ENCODE data around the gene NPHP4.
"Not testable (repeated sequence)": the region's sequence is repeated elsewhere in the genome, so short reads cannot be mapped to it uniquely, and the experiment has no call there.

The NPHP4 gene

GRCh38 chr1:6023346-6023745 lies 31.1 kb upstream of the NPHP4 start:
- no peak for DNase-seq (ENCODE audit: low read depth, low spot score)
- no peaks in the 10 kb centered on the region for H3K9me3 ChIP-seq (ENCODE audit: insufficient read depth, low read length)
- no peaks in the 10 kb centered on the region for H3K4me1 ChIP-seq (ENCODE audit: insufficient read depth, insufficient read length)

GRCh38 chr1:6022193-6022592 lies 30.0 kb upstream of the NPHP4 start:
- H3K4me1 ChIP-seq (ENCODE audit: insufficient read depth, insufficient read length), result no peaks in the 10 kb centered on the region
- H3K9me3 ChIP-seq (ENCODE audit: insufficient read depth, low read length), result no peaks in the 10 kb centered on the region
- no peaks in the 10 kb centered on the region for H3K36me3 ChIP-seq (ENCODE audit: insufficient read depth, insufficient read length, low read length)
- H3K4me3 ChIP-seq (ENCODE audit: insufficient read length, low read depth), result no peak overlapping the region
- TF ChIP-seq YY1 (IDR thresholded peaks at IDR 0.05; ENCODE audit: insufficient read depth, insufficient read length) (no peak), SUZ12 (IDR thresholded peaks at IDR 0.05; ENCODE audit: extremely low read depth, insufficient read depth, insufficient read length) (no peak), ZNF274 (IDR thresholded peaks at IDR 0.05; ENCODE audit: low read depth, low read length) (no peak)
- no peak overlapping the region for H3K9ac ChIP-seq (ENCODE audit: insufficient read length, low read depth)
- H3K27me3 ChIP-seq (ENCODE audit: insufficient read depth, insufficient read length), result no peaks in the 10 kb centered on the region
- no peak for DNase-seq (ENCODE audit: low read depth, low spot score)

More at GRCh38 chr1:6023346-6023745, 31.1 kb upstream of the NPHP4 start:
- Histone ChIP-seq H3K9ac (ENCODE audit: insufficient read length, low read depth) (no peak overlapping the region), H3K36me3 (ENCODE audit: insufficient read depth, insufficient read length, low read length) (no peaks in the 10 kb centered on the region), H3K4me3 (ENCODE audit: insufficient read length, low read depth) (no peak overlapping the region), H3K27me3 (ENCODE audit: insufficient read depth, insufficient read length) (no peaks in the 10 kb centered on the region)
- TF ChIP-seq SUZ12 (IDR thresholded peaks at IDR 0.05; ENCODE audit: extremely low read depth, insufficient read depth, insufficient read length) (no peak), ZNF274 (IDR thresholded peaks at IDR 0.05; ENCODE audit: low read depth, low read length) (no peak), YY1 (IDR thresholded peaks at IDR 0.05; ENCODE audit: insufficient read depth, insufficient read length) (no peak)

- Histone ChIP-seq H3K4me3 (ENCODE audit: insufficient read length, low read depth) (no peak overlapping the region), H3K27me3 (ENCODE audit: insufficient read depth, insufficient read length) (no peaks in the 10 kb centered on the region), H3K36me3 (ENCODE audit: insufficient read depth, insufficient read length, low read length) (no peaks in the 10 kb centered on the region), H3K9me3 (ENCODE audit: insufficient read depth, low read length) (no peaks in the 10 kb centered on the region), H3K4me1 (ENCODE audit: insufficient read depth, insufficient read length) (no peaks in the 10 kb centered on the region), H3K9ac (ENCODE audit: insufficient read length, low read depth) (no peak overlapping the region)
- DNase-seq (ENCODE audit: low read depth, low spot score), result no peak
- no peak for TF ChIP-seq SUZ12 (IDR thresholded peaks at IDR 0.05; ENCODE audit: extremely low read depth, insufficient read depth, insufficient read length)
- no peak for TF ChIP-seq YY1 (IDR thresholded peaks at IDR 0.05; ENCODE audit: insufficient read depth, insufficient read length)
- TF ChIP-seq ZNF274 (IDR thresholded peaks at IDR 0.05; ENCODE audit: low read depth, low read length), result no peak
Observed at GRCh38 chr1:6019166-6019845, 27.1 kb upstream of the NPHP4 start.

- H3K9ac ChIP-seq (ENCODE audit: insufficient read length, low read depth); H3K4me3 ChIP-seq (ENCODE audit: insufficient read length, low read depth); DNase-seq (ENCODE audit: low read depth, low spot score); H3K27me3 ChIP-seq (ENCODE audit: insufficient read depth, insufficient read length); H3K9me3 ChIP-seq (ENCODE audit: insufficient read depth, low read length); H3K4me1 ChIP-seq (ENCODE audit: insufficient read depth, insufficient read length); H3K36me3 ChIP-seq (ENCODE audit: insufficient read depth, insufficient read length, low read length): not testable (repeated sequence)
Observed at GRCh38 chr1:6017654-6018053, 25.4 kb upstream of the NPHP4 start.

GRCh38 chr1:6016191-6016865 lies 24.1 kb upstream of the NPHP4 start:
- Histone ChIP-seq H3K9ac (ENCODE audit: insufficient read length, low read depth) (no peak overlapping the region), H3K27me3 (ENCODE audit: insufficient read depth, insufficient read length) (no peaks in the 10 kb centered on the region), H3K4me1 (ENCODE audit: insufficient read depth, insufficient read length) (no peaks in the 10 kb centered on the region), H3K36me3 (ENCODE audit: insufficient read depth, insufficient read length, low read length) (no peaks in the 10 kb centered on the region), H3K9me3 (ENCODE audit: insufficient read depth, low read length) (no peaks in the 10 kb centered on the region), H3K4me3 (ENCODE audit: insufficient read length, low read depth) (no peak overlapping the region)
- TF ChIP-seq YY1 (IDR thresholded peaks at IDR 0.05; ENCODE audit: insufficient read depth, insufficient read length) (no peak), SUZ12 (IDR thresholded peaks at IDR 0.05; ENCODE audit: extremely low read depth, insufficient read depth, insufficient read length) (no peak), ZNF274 (IDR thresholded peaks at IDR 0.05; ENCODE audit: low read depth, low read length) (no peak)
- DNase-seq (ENCODE audit: low read depth, low spot score), result no peak

- Histone ChIP-seq H3K27me3 (ENCODE audit: insufficient read depth, insufficient read length) (no peaks in the 10 kb centered on the region), H3K4me1 (ENCODE audit: insufficient read depth, insufficient read length) (no peaks in the 10 kb centered on the region), H3K9me3 (ENCODE audit: insufficient read depth, low read length) (no peaks in the 10 kb centered on the region), H3K36me3 (ENCODE audit: insufficient read depth, insufficient read length, low read length) (no peaks in the 10 kb centered on the region), H3K9ac (ENCODE audit: insufficient read length, low read depth) (no peak overlapping the region), H3K4me3 (ENCODE audit: insufficient read length, low read depth) (no peak overlapping the region)
- TF ChIP-seq ZNF274 (IDR thresholded peaks at IDR 0.05; ENCODE audit: low read depth, low read length) (no peak), SUZ12 (IDR thresholded peaks at IDR 0.05; ENCODE audit: extremely low read depth, insufficient read depth, insufficient read length) (no peak), YY1 (IDR thresholded peaks at IDR 0.05; ENCODE audit: insufficient read depth, insufficient read length) (no peak)
- DNase-seq (ENCODE audit: low read depth, low spot score), result no peak
Observed at GRCh38 chr1:6014130-6014999, 22.1 kb upstream of the NPHP4 start.

GRCh38 chr1:6013491-6013890 lies 21.3 kb upstream of the NPHP4 start:
- TF ChIP-seq SUZ12 (IDR thresholded peaks at IDR 0.05; ENCODE audit: extremely low read depth, insufficient read depth, insufficient read length) (no peak), YY1 (IDR thresholded peaks at IDR 0.05; ENCODE audit: insufficient read depth, insufficient read length) (no peak), ZNF274 (IDR thresholded peaks at IDR 0.05; ENCODE audit: low read depth, low read length) (no peak)
- Histone ChIP-seq H3K4me1 (ENCODE audit: insufficient read depth, insufficient read length) (no peaks in the 10 kb centered on the region), H3K9me3 (ENCODE audit: insufficient read depth, low read length) (no peaks in the 10 kb centered on the region), H3K36me3 (ENCODE audit: insufficient read depth, insufficient read length, low read length) (no peaks in the 10 kb centered on the region), H3K4me3 (ENCODE audit: insufficient read length, low read depth) (no peak overlapping the region), H3K9ac (ENCODE audit: insufficient read length, low read depth) (no peak overlapping the region), H3K27me3 (ENCODE audit: insufficient read depth, insufficient read length) (no peaks in the 10 kb centered on the region)
- no peak for DNase-seq (ENCODE audit: low read depth, low spot score)
